ENCODE measurements around the gene UBE2I.
"Not testable (repeated sequence)": the region's sequence is repeated elsewhere in the genome, so short reads cannot be mapped to it uniquely, and the experiment has no call there.

The UBE2I gene

GRCh38 chr16:1314399-1315068, 5.1 kb downstream of the UBE2I start:
- DNase-seq = no peak

GRCh38 chr16:1315081-1316032, 5.9 kb downstream of the UBE2I start:
- DNase-seq = no peak

DNA sequence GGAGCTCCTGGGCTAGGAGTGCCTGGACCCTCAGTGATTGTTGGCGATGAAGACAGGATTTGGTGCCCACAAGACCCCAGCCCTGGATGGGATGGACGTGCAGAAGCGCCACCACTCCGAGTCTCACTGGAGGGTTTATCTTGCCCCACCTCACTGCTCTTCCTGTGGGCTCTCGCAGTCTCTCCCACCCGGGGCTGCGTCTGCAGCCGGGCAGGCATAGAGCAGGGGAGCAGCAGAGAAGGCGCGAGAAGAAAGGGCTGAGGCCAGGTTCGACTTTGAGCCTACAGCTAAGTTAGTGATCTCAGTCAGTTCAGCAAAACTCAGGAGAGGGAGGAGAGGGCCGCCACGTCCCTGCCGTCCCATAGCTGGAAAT, 6.6 kb downstream of the UBE2I start:
- DNase-seq = no peak

- no peak for DNase-seq
These were observed 8.2 kb downstream of the UBE2I start for GRCh38 chr16:1317479-1318267.

- DNase-seq = no peak
These were observed 8.8 kb downstream of the UBE2I start for GRCh38 chr16:1318268-1318545.

DNA sequence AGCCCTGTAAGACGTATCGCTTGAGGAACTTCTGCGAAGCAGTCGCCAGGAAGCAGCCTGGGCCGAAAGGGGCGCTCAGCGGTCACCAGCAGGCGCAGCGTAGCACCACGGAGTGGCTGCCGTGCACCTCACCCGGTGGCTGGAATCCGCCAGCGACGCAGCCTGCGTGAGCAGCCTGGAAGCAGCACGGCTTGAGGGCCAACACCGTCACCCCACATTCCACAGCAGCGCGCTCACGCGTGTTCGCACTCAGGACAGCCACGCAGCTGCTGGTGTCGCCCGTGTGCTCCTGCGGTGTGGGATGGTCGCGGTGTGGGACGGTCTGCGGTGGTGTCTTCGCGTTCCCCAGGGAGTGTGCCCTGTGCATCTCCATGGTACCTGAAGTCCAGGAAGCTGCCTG, 9.6 kb downstream of the UBE2I start:
- no peak for DNase-seq

DNA sequence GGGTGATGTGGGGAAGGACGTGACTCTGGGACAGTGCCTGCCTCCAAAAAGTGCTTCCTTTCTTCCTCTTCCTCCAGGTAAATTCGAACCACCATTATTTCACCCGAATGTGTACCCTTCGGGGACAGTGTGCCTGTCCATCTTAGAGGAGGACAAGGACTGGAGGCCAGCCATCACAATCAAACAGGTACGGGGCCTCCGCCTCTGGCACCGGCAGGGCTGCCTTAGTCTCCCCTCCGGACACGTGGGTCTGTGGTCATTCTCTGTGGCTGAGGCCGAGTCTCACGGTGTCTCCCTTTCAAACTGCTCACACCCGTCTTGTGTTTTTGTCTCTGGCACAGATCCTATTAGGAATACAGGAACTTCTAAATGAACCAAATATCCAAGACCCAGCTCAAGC, 10.7 kb downstream of the UBE2I start:
- no peak for DNase-seq

DNA sequence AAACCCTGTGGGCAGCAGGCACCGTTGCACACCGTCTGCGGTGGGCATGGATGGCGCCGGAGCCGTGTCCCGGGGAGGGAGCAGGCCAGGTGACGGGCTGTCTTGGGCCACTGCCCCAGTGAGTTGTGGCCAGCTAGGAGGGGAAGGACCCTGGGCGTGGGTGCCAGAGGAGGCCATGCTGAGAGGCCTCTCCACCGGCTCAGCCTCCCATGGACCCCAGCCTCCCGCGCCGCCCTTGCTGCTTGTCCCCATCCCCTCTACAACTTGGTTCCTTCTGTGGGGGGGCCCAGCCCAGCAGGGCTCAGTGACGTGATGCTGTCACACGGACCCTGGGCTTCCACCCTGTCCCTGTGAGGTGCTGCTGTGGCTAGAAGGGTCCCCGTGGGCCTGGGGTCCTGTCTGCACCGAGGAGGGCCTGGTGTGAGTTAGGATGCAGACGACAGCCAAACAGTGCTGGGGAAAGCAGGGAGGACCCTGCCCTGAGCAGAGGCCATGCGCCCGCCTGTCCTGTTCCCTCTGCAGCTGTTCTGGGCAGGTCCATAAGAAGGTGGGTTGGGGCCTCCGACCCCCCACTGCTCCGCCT, 11.3 kb downstream of the UBE2I start:
- no peak for DNase-seq

- no peak for DNase-seq
These were observed 13.0 kb downstream of the UBE2I start for GRCh38 chr16:1322407-1322806.

DNA sequence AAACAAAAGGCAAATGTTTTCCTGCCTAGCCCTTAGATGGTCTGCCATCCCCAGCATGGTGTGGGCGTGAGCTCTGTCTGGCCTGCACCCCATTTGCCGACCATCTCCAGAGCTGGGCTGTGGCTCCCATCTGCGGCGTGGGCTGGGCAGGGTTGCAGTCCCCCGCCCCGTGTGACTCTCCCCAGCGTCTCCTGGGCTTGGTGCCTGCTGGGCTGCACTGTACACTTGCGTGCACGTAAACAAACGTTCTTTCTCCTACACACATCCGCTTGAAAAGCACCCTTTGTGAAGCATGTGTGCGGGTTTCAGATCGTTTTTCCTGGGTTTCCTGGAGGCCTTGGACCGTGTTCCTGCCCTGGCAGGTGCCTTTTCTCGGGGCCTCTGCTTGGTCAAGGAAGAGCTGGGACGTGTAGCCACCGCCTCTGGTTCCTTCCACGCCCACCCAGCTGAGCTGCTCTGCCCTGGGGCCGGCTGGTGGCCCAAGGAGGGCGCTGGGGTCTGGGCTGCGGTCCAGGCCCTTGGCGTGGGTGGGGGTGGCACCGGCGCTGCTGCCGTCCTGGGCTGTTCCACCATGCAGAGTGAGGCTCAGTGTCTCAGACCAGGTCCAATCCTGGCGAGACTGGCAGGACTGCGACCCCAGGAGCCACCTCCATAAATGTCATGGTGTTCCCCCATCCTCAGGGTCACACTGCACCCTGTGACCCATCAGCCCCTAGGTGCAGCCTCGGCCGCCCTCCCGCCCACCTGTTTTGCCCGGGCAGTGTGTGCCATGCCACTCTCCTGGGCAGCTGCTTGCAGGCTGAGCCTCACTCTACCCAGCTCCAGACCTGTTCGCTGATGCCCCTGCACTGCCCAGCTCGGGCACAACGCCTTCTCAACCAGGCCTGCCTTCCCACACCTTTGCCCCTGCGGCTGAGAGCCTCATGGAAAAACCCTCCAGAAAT, 14.1 kb downstream of the UBE2I start:
- no peak for DNase-seq

- DNase-seq = no peak
These were observed 14.9 kb downstream of the UBE2I start for GRCh38 chr16:1324286-1324826.

DNA sequence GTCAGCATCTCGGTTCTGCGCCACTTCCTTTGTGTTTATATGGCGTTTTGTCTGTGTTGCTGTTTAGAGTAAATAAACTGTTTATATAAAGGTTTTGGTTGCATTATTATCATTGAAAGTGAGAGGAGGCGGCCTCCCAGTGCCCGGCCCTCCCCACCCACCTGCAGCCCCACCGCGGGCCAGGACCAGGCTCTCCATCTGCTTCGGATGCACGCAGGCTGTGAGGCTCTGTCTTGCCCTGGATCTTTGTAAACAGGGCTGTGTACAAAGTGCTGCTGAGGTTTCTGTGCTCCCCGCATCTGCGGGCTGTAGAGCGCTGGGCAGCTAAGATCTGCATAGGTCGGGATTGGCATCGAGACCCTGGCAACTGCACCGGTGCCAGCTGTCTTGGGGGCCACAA, 15.8 kb downstream of the UBE2I start:
- no peak for DNase-seq

DNA sequence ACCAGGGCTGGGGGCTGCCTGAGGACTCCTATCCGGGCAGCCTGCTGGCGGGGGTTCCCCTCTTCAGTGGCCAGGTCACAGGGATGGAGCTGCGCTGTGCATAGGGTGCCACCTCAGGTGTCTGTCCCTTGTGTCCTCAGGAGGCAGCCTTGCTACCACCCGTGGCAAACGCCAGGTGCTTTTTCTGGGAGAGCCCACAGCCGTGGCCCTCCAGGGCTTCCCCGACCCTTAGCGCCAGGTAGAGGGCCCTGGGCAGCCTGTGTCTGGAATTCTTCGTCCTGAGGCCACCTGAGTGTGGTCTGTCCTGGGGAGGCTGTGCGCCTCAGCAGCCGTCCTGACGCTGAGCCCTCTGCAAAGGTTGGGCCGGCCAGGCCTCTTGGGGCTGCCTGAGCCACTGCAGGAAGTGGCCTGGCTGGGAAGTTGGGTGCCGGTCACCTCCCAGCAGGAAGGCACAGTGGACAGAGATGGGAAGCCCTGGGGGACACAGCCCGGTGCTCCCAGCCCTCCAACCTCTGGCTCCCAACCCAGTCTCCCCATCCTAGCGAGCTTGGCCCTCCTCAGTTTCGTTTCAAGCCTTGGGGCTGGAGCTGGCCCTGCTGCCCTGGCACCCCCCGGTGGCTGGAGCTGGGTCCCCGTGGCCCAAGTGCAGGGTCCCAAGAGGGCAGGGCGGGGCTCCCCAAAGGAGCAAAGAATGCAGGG, 16.4 kb downstream of the UBE2I start:
- no peak for DNase-seq

DNA sequence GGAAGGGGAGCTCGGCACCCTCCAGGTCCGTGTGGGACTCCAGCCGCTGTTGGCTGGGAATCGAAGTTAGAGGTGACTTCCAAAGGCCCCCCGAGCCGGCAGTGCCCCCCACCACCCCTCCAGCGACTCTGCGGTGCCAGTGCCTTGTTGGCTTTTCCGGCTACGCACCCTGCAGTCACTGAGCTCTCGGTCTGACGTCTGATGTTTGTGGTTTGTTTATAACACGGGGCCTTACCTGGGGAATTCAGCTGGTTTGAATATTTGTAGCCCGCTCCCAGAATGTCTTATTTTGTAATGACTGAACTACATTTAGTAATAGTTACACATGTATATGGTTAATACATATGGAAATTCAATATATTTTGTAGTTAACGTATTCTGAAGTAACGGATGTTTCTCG, 17.0 kb downstream of the UBE2I start:
- DNase-seq = no peak

DNA sequence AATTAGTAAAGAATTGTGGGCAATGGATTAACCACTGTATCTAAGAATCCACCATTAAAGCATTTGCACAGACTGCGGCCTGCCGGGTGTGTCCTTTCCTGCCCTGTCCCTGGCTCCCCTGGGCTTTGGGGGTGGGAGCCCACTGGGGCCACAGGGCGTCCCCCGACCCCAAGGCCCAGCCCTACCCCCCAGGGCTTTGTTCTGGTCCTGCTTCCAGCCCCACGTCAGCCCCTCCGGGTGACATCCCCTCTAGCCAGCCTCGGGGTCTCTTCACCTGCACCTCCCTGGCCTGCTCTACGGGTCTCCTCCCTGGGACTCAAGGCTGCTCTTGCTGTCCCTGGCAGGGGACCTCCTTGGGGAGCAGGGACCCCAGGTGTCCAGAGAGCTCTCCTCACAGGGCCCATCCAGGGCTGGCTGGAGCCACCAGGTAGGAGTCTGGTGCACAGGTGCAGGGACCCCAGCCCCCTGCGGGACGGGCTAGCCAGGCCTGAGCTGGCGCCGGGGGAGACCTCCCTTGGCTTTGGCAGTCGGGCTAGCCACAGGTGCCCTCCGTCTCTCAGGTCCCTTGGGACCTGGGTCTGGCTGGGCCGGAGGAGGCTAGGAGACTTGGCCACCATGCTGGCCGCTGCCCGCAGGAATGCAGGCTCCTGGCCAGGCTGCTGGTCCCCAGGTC, 17.6 kb downstream of the UBE2I start:
- DNase-seq = no peak

DNA sequence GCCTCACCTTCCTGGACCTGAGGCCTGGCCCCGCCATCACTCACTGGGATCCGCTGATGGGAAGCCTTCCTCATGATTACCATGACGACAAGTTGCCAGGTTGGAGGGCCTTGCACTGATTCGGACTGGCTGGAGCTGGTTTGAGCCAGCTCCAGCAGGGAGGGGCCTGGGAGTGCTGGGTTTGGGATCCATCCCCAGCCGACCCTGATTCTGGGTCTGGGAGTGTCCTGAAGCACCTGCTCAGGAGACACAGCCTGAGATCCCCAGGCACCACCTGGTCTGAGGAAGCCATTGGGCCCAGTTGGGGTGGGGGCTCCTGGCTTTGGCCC, 18.1 kb downstream of the UBE2I start:
- no peak for DNase-seq

DNA sequence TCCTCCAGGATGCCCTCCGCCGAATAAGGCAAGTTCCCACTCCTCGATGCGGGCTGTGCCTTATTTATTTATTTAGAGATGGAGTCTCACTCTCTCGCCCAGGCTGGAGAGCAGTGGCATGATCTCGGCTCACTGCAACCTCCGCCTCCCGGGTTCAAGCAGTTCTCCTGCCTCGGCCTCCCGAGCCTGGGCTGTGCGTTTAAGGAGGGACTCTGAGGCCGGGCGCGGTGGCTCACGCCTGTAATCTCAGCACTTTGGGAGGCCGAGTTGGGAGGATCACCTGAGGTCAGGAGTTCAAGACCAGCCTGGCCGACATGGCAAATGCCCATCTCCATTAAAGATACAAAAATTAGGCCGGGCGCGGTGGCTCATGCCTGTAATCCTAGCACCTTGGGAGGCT, 18.7 kb downstream of the UBE2I start:
- DNase-seq = not testable (repeated sequence)

DNA sequence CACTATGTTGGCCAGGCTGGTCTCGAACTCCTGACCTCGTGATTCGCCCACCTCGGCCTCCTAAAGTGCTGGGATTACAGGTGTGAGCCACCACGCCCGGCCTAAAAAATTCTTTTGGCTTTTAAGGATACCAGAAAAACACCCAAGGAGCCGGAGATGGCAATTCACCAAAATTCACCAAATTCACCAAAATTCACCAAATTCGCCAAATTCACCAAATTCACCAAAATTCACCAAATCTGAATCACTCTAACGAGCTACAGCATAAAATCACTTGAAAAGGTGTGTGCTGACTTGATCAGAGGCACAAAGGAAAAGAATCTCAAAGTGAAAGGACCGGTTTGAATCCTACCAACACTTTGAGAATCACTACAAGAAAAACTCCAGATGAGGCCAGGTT, 19.5 kb downstream of the UBE2I start:
- not testable (repeated sequence) for DNase-seq

GRCh38 chr16:1330260-1330914, 21.0 kb downstream of the UBE2I start:
- DNase-seq = no peak
